Tibial nerve (tissue), 4 donors: Measurements from ENCODE around the gene DUSP9. TPM values are rescaled to one million over a fixed set of nuclear protein-coding genes. Genes with fewer than 3 reads are reported as not detected.

Experiments
- DNase-seq, 2 donors: peaks; one replicate each; pipeline ENCODE4 v3.0.0-alpha.2; 2019; ENCODE audit warnings: low spot score in 2 of 2
- H3K27ac ChIP-seq, 4 donors: fragments of 200-600 bp; sonication (generic) in 3 of 4; one replicate each; pipeline ENCODE4 v1.5.1; 2017 to 2019; ENCODE audit warnings: mild to moderate bottlenecking in 1 of 4
- H3K27me3 ChIP-seq, 2 donors: fragments of 200-600 bp; sonication (generic) in 1 of 2; one replicate each; pipeline versions ENCODE4 v1.5.1 to v1.6.0; 2017 to 2019
- H3K36me3 ChIP-seq, 3 donors: fragments of 200-600 bp; sonication (generic); one replicate each; pipeline ENCODE4 v1.5.1; 2018 to 2019
- H3K4me1 ChIP-seq, 4 donors: fragments of 200-600 bp; sonication (generic) in 3 of 4; one replicate each; pipeline ENCODE4 v1.5.1; 2017 to 2019
- H3K4me3 ChIP-seq, 4 donors: fragments of 200-600 bp; sonication (generic) in 3 of 4; one replicate each; pipeline ENCODE4 v1.5.1; 2017 to 2019; ENCODE audit warnings: mild to moderate bottlenecking in 1 of 4, moderate library complexity in 1 of 4
- H3K9me3 ChIP-seq, 4 donors: fragments of 200-600 bp; sonication (generic) in 3 of 4; one replicate each; pipeline ENCODE4 v1.5.1; 2017 to 2019
- CTCF ChIP-seq, 5 experiments: fragments of 200-600 bp in 3 of 5; fragments of 450-650 bp in 2 of 5; sonication (generic) in 3 of 5; IDR thresholded peaks; one replicate each; pipeline ENCODE4 v1.5.1; 2016 to 2019; ENCODE audit warnings: antibody characterized with exemption in 5 of 5, mild to moderate bottlenecking in 3 of 5, moderate library complexity in 2 of 5
- EP300 ChIP-seq, 2 donors: sonication (generic); formaldehyde crosslinking; IDR thresholded peaks; one replicate each; pipeline ENCODE4 v1.6.1; 2017; ENCODE audit warnings: antibody characterized with exemption in 2 of 2, mild to moderate bottlenecking in 1 of 2
- POLR2A ChIP-seq, 2 donors: fragments of 450-650 bp; IDR thresholded peaks; one replicate each; pipeline ENCODE4 v1.6.1; 2017; ENCODE audit warnings: antibody characterized with exemption in 2 of 2, mild to moderate bottlenecking in 2 of 2, moderate library complexity in 2 of 2
- WGBS, 2 donors: methylation state at CpG; one replicate each; pipeline ENCODE4 v1.1.5; 2018; 5-methylcytosine and 5-hydroxymethylcytosine counted together
- total RNA-seq, 4 donors: library from RNA; depleted of rRNA; stranded (reverse); fragments of >200 nt; gene quantifications; one replicate each; pipeline ENCODE4 v1.1.0, GENCODE V29; 2016

Gene DUSP9
- total RNA-seq, 4 donors from 2014 or later, result not detected

DNA sequence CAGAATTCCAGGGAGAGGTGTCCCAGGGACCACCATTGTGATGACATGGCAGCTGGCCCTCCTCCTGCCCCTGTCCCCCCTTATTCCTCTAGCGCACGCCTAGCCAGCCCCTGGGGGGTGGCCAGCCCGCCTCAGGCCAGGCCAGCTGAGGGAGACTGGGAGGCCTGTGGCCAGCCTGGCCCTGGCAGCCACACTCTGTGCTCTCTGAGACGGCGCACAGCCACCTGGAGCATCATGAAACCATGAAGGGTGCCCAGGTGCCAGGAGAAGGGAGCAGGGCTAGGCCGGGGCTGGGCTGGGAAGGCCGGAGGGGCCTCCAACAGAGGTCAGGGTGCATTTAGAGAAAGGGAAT, 14.4 kb upstream of the DUSP9 start:
- TF ChIP-seq EP300 (IDR thresholded peaks at IDR 0.05) (no peak), CTCF (IDR thresholded peaks at IDR 0.05) (no peak)
- peaks cover 0 to 10% (median 1%) of the 10 kb centered on the region in 4 donors for H3K9me3 ChIP-seq
- H3K36me3 ChIP-seq, result no peaks in the 10 kb centered on the region
- H3K4me1 ChIP-seq, result no peaks in the 10 kb centered on the region
- no peaks in the 10 kb centered on the region for H3K27me3 ChIP-seq
- H3K4me3 ChIP-seq, result no peak overlapping the region
- WGBS, 2 donors, result 87% methylated on average over 6 of the region's 7 CpGs; no CpG with 5 or more reads in 1 of the 2 donors
- no peak for DNase-seq
- no peak overlapping the region for H3K27ac ChIP-seq

DNA sequence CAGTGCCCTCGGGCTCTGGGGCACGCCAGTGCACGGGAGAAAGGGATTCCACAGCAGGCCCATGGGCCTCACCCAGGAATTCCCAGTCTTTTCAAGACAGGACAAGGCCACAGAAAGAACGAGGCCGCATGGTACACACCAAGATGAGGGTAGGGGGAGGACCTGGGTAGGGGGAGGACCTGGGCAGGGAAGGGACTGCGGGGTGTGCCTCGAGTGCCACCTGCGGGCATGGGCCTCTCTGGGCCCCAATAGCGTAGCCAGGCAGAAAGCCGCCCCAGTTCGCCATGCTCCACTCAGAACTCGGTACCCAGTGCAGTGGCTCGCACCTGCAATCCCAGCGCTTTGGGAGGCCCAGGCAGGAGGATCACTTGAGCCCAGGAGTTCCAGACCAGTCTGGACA, 14.0 kb upstream of the DUSP9 start:
- WGBS, 2 donors, result 93 to 95% methylated on average over 12 to 14 of the region's 14 CpGs
- H3K27ac ChIP-seq, result no peak overlapping the region
- no peak for TF ChIP-seq POLR2A (IDR thresholded peaks at IDR 0.05)
- no peak for TF ChIP-seq EP300 (IDR thresholded peaks at IDR 0.05)
- no peak for TF ChIP-seq CTCF (IDR thresholded peaks at IDR 0.05)
- H3K36me3 ChIP-seq, result no peaks in the 10 kb centered on the region
- DNase-seq, result no peak
- H3K4me3 ChIP-seq, result no peak overlapping the region
- H3K4me1 ChIP-seq, result no peaks in the 10 kb centered on the region
- peaks cover 0 to 10% (median 1%) of the 10 kb centered on the region in 4 donors for H3K9me3 ChIP-seq
- H3K27me3 ChIP-seq, result peaks cover 0 to 1% of the 10 kb centered on the region in 2 donors

DNA sequence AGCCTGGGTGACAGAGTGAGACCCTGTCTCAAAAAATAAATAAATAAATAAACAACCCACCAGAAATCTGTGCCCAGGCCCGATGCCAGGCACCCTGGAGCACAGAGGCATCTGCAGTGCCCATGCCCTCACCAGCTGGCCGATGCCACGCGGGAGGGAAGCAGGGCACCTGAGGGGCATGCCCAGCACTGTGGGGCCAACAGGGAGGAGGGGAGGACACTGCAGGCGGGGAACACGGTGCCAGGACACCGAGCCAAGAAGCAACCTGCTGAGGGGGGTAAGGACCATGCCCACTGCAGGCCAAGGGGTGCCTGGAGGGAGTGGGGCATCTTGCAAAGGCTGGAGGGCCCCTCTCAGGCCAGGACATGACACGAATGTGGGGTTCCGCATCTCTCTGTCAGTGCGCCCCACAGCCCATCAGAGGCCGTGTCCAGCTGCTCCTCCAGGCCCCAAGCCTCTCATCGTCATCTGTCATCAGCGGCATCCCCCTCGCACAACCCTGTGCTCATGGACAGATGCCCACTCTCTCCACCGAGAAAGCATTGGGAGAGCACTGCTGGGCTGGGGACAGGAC, 13.3 kb upstream of the DUSP9 start:
- no peaks in the 10 kb centered on the region for H3K36me3 ChIP-seq
- H3K9me3 ChIP-seq, result peaks cover 0 to 10% (median 1%) of the 10 kb centered on the region in 4 donors
- H3K4me3 ChIP-seq, result no peak overlapping the region
- 83 to 100% methylated on average over 3 to 14 of the region's 15 CpGs for WGBS, 2 donors
- no peaks in the 10 kb centered on the region for H3K4me1 ChIP-seq
- peaks cover 0 to 6% of the 10 kb centered on the region in 2 donors for H3K27me3 ChIP-seq
- no peak overlapping the region for H3K27ac ChIP-seq
- no peak for DNase-seq
- TF ChIP-seq EP300 (IDR thresholded peaks at IDR 0.05) (no peak), CTCF (IDR thresholded peaks at IDR 0.05) (no peak), POLR2A (IDR thresholded peaks at IDR 0.05) (no peak)

- Histone ChIP-seq H3K4me3 (no peak overlapping the region), H3K27me3 (peaks cover 0 to 7% of the 10 kb centered on the region in 2 donors), H3K4me1 (no peaks in the 10 kb centered on the region), H3K36me3 (no peaks in the 10 kb centered on the region), H3K9me3 (peaks cover 0 to 10% (median 1%) of the 10 kb centered on the region in 4 donors), H3K27ac (no peak overlapping the region)
- no peak for TF ChIP-seq CTCF (IDR thresholded peaks at IDR 0.05)
- no peak for TF ChIP-seq EP300 (IDR thresholded peaks at IDR 0.05)
- TF ChIP-seq POLR2A (IDR thresholded peaks at IDR 0.05), result no peak
- no peak for DNase-seq
- WGBS, 2 donors, result 58 to 74% methylated on average over 6 to 9 of the region's 9 CpGs
Measured at GRCh38 chrX:153634236-153634635, 12.8 kb upstream of the DUSP9 start.

DNA sequence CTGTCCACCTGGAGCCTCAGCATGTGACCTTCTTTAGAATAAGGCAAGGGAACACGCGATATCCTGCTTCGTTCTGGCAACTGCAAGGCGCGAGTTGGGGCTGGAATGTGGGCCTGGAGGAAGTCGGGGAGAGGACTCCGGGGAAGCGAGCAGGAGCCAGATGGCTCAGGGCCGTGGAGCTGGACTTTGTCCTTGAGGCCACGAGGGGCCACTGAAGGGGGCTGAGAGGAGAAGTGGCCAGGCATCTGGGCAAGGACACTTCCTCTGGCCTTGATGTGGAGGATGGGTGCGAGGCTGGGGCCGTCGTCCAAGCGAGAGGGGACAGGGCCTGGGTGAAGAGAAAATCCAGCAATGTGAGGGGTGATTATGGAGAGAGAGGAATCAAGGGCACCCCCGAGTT, 12.2 kb upstream of the DUSP9 start:
- DNase-seq, result no peak
- peaks cover 0 to 7% of the 10 kb centered on the region in 2 donors for H3K27me3 ChIP-seq
- peaks cover 0 to 10% (median 1%) of the 10 kb centered on the region in 4 donors for H3K9me3 ChIP-seq
- TF ChIP-seq EP300 (IDR thresholded peaks at IDR 0.05), result no peak
- TF ChIP-seq POLR2A (IDR thresholded peaks at IDR 0.05), result no peak
- no peak for TF ChIP-seq CTCF (IDR thresholded peaks at IDR 0.05)
- 59 to 78% methylated on average over 9 to 15 of the region's 15 CpGs for WGBS, 2 donors
- H3K27ac ChIP-seq, result no peak overlapping the region
- H3K4me3 ChIP-seq, result no peak overlapping the region
- H3K36me3 ChIP-seq, result no peaks in the 10 kb centered on the region
- no peaks in the 10 kb centered on the region for H3K4me1 ChIP-seq
